ENCODE measurements around the gene DPP10.

DNA sequence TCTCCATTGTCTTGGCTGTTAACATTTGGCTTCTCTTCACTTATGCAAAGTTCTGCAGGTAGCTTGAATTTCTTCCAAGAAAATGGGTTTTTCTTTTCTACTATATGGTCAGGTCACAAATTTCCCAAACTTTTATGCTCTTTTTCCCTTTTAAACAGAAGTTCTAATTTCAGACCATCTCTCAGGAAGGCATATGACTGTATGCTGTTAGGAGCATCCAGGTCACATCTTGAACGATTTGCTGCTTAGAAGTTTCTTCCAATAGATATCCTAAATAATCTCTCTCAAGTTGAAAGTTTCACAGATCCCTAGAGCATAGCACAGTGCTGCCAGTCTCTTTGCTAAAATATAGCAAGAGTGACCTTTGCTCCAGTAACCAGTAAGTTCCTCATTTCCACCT is 932.5 kb downstream of the DPP10 start:
- no peak for TF ChIP-seq CTCF (IDR thresholded peaks at IDR 0.05; ENCODE audit: insufficient read depth, low read depth, low read length)
- TF ChIP-seq EZH2 (IDR thresholded peaks at IDR 0.05; ENCODE audit: insufficient read depth, low read length), result no peak
